Putamen (tissue), 1 donor: Measurements from ENCODE around the gene NR2C2AP.
"Not testable (repeated sequence)": the region's sequence is repeated elsewhere in the genome, so short reads cannot be mapped to it uniquely, and the experiment has no call there.

ENCODE experiments used
- DNase-seq: peaks from one replicate; pipeline ENCODE4 v3.0.0-alpha.2; 2016; ENCODE audit warnings: low spot score

Gene NR2C2AP

DNA sequence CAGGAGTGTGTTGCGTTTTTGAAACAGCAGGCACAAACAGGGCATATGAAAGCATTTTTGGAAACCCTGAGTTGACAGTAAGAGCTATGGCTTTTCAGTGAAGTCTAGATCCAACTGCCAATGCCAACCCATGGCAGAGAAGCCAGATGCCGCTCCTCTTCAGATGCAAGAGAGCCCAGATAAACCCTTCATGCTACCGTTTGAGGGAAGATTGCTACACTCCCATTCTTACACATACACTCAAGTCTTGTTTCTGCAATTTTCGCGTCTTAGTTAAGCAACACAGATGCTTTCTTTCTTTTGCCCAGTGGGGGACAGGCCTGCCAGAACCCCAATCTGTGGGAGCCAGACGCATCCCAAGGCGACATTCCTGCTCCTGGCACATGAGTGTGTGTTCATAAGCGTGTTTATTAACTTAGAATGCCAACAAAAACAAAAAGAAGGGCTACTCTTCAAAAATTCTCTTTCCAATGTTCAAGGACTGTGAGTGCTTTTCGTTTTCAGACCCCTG lies 21.7 kb downstream of the NR2C2AP start:
- DNase-seq: no peak

DNA sequence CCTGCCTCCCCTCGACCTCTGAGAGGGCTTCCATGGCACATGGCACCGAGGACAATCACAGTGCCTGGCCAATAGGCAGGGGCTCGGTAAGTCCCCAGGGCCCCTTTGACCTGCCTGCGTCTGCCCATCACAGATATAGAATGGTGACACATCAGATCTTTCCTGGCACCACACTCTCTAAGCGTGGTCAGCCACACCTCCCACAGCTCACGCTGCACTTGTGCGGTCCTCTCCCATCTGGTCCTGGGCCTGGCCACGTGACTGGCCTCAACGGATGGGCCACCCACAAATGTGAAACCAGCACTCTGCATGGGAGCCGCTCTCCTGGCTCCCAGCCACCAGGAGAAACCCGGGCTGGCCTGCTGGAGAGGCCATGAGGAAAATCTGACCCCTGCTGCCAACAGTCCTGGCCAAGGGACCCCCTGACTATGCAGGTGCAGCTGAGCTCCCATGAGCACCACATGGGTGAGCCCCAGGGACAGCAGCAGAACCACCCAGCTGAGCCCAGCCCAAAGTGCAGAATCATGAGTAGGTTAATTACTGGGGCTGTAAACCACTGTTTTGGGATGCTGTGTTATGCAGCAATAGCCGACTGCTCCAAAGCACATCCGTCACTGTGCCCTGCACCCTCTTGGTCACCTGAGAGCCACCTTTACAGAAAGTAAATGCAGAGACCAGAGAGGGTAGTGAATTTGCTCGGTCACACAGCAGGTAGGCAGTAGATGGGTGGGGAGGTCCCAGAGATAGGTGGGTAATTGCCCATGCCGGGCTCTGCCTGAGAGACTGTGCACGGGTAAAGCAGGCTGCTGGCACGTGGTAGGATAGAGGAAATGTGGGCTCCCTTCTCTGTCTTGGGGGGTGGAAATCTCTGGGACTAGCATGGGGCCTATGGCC lies 23.4 kb downstream of the NR2C2AP start:
- no peak for DNase-seq

DNA sequence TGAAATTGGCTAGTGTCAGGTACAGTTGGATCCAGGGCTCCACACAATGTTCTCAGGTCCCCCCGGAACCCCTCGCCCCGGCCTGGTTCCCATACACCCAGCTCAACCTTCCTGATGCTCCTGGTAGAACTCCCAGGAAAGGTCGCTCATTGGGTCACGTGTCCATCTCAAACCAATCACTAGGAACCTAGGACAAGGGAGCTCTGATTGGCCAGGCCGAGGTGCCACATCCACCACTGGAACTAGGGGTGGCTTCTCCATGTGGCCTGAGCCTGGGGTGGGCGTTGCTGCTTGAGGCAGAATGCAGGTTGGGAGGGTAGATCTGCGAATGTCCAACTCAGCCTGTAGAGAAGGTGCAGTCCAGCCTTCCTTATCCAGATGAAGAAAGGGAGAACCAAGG lies 26.3 kb downstream of the NR2C2AP start:
- DNase-seq: no peak

DNA sequence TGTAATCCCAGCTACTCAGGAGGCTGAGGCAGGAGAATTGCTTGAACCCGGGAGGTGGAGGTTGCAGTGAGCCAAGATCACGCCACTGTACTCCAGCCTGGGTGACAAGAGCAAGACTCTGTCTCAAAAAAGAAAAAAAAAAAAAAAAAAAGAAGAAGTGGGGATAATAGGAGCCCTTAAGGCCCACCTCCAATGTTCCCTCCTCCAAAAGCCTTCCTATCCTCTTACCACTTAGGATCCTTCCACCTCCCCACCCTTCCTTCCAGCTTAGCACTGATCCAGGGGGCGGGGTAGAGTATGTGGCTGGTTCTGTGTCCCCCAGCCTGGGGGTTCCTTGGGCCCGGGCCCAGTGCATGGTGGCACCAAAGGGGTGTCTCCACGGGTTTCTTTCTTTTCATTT lies 30.0 kb downstream of the NR2C2AP start:
- not testable (repeated sequence) for DNase-seq

DNA sequence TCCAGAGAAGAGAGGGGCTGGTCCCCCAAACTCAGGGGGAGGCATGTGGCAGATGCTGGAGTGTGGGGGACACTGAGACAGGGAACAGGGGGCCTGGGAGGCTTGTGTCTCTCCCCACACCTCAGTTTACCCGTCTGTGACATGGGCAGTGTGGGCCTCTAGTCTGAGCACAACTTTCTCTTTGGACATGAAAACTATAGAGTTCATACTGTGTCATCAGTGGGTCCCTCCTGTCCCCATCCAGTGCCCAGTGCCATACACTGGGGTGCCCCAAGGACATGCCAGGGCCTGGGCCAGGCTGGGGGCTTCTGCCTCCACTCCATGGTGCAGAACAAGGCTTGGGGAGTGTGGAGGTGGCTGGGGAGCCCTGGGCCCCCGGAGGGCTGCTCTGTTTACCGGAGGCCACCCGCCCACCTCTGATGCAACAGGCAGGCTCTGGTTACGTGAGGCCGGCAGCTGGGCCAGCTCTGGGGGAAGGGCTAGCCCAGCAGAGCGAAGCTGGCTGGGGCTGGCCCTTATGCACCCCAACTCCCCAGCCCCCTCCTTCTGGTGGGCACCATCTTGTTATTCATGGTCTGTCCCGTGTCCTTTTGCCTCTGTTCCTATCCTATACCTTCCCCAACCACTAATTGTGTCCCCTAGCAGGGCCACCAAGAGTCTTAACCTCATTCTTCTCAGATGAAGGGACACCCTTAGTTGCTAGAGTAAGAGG lies 31.2 kb downstream of the NR2C2AP start:
- DNase-seq: no peak

DNA sequence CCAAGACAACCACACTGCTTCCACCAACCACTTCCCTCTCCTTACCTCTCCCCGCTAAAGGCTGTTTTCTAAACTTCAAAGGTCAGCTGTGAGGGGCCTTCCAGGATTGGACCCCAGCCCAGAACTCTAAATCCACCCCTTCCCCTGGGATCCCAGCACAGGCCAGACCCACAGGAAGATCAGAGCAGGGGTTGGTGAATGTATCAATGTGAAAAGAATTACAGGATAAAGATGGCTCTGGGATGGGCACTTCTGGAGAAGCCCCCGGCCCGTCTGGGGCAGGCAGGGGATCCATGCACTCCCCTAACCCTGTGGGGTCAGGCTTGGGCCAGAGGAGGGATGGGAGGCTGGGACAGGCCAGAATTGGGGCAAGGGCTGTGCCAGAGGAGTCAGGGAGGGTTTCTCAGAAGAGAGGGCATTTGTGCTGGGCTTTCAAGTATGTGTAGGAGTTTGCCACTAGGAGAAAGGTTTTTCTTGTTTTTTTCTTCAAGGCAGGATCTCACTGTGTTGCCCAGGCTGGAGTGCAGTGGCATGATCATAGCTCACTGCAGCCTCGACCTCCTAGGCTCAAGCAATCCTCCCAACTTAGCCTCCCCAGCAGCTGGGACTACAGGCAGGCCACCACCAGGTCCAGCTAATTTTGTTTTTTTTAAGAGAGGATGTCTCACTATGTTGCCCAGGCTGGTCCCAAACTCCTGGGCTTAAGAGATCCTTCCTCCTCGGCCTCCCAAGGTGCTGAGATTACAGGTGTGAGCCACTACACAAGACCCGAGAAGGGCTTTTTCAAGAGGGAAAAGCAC lies 32.1 kb downstream of the NR2C2AP start:
- DNase-seq: no peak

DNA sequence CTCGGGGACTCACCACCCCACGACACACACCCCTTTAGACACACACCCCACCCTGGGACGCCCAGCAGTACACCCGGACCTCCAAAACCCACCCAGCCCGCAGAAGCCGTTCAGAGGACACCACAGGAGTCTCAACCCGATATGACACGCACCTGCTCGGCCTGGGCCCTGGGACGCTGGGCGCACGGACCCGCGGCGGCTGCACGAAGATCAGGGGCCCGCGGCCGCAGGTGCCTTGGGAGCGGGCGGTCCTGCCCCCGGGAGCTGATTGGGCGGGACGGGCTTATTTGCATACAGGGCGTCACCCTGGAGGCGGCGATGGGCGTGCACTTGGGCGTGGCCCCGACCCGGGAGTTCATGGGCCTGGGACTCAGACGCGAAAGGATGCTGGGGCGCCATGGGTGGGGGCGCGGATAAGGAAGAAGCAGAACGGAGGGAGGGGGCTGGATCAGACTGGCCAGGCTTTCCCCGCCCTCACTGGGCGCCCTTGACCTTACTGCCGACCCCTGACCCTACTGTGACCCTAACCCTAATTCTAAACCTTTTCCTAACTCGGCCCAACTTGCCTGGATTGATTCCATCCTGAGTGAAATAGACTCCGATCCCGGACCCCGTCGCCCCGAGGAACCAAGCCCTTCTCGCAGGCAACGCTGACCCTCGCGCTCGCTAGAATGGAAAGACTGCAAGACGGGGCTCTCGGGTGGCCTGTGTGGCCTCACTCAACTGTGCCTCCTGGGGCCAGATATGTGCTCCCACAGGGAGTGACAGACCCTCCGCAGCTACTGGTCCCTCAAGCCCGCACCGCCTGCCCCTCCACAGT lies 33.0 kb downstream of the NR2C2AP start, which contains the start of gene MEF2B:
Gene MEF2B, minus strand, starts transcription at position 211 of the 820 bp plus-strand sequence. CDS start 19,528 bp downstream, outside the sequence.
- no peak for DNase-seq

DNA sequence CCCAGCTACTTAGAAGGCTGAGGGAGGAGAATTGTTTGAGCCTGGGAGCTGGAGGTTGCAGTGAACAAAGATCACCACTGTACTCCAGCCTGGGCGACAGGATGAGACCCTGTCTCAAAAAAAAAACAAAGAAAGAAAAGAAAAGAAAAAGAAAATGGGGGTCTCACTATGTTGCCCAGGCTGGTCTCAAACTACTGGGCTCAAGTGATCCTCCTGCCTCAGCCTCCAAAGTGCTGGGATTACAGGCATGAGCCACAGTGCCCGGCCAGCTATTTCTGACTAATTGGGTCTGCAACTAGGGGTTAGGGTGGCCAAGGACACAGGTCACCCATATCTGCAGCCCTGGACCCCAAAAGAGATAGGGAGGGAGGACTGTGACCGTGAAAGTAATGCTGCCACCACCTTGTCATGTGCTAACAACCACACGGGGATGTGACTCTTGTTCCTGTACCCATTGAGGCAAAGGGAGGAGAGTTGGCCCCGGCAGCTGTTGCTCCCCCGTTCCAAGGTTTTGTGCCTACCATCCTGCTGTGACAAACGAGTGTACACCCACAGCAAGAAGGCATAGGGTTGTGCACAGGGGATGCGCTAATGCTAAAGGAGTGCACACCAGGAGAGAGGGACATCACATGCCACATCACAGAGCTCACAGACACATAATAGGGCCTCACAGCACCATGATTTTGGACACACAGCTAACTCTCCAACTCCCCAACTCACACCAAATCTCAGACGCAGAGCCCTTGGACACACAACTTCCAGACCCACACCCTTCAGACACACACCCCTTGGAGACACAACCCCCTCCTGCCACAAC lies 33.8 kb downstream of the NR2C2AP start:
- no peak for DNase-seq

DNA sequence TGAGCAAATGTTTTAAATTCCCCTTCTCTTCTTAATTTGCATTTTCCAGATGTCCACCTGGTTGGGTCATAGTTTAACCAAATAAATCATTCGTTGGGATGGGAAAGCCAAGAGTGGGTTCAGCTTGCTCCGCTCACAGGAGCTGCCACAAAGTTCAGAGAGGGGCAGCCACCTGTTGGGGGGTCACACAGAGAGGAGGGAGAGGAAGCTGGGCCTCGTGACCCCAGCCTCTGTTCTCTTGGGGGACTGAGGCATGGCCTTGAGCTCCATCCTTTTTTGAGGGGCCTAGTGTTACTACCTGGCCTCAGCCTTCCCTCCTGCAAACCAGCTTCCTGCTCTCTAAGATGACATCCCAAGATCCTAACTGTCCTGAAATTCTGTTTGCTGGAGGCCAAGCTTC lies 35.6 kb downstream of the NR2C2AP start:
- DNase-seq: no peak

DNA sequence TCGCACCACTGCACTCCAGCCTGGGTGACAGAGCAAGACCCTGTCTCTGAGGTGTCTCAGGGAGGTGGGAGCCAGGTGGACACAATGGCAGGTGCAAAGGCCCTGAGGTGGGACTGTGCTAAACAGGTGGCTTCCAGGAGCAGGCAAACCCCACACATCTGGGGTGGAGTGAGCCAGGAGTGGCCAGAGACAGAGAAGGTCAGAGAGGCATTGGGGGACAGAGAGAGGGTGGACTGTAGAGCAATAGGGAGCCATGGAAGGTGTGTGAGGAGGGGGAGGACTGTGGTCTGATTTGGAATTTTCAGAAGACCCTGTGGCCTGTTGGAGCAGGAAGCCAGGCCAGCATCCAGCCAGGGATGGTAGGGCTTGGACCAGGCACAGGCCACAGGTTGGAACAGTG lies 37.8 kb downstream of the NR2C2AP start:
- no peak for DNase-seq

DNA sequence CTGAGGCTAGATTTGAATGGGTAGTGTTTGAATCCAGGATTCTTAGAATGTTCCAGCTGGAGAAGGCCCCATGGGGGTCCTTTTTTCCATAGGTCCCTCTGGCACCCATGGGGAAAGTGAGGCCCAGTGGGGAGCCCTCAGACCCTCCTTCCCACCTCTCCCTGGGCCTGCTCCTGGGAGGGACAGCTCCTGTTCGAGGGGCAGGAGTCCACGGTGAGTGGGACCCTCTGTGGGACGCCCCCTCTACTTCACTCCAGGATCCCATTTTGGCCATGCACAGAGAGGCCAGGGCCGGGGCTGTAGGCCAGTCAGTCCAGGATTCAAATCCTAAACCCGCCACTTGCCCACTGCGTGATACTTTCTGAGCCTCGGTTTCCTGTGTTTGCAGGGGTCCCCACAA lies 40.7 kb downstream of the NR2C2AP start:
- no peak for DNase-seq

DNA sequence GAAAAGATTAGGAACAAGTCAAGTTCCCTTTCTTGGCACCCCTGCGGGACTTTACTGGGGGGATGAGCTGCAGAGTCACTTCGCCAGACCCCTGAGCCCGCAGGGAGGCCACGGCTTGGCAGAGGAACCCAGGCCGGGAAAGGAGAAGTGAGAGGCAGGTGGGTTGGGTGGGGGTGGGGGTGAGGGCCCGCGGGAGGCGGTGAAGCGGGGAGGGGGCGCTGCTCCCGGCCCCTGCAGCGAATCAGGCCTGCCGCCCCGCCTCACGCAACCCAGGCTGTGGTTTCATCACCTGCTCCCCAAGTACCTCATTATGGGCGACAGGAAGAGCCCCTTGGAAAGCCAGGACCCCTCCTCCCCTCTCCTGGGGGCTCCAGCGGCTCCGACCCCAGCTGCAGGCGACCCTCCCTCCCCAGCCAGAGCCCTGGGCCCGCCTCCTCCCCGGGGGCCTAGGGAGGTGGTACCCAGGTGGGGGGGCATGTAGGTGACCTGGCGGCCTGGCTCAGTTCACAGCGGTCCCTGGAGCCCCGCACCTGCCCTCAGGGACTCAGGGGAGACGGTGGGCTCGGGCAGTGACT lies 42.7 kb downstream of the NR2C2AP start:
- DNase-seq: no peak

DNA sequence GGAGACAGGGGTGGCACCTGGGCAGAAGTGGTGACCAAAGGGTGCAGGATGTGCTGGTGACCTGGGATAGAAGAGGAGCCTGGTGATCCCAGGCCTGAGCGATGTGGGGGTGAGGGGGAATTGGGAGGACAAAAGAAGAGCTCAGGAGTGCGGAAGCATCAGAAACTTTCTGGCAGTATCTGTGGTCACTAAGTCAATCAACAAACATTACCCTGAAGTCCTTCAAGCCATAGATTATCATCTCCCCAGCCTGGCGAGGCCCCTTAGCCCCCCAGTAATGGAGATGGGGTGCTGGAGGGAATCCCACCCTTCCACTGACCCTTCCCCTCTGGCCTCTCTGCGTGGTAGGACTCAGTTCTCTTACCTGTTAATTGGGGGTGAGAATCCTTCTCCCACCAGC lies 43.7 kb downstream of the NR2C2AP start:
- no peak for DNase-seq

DNA sequence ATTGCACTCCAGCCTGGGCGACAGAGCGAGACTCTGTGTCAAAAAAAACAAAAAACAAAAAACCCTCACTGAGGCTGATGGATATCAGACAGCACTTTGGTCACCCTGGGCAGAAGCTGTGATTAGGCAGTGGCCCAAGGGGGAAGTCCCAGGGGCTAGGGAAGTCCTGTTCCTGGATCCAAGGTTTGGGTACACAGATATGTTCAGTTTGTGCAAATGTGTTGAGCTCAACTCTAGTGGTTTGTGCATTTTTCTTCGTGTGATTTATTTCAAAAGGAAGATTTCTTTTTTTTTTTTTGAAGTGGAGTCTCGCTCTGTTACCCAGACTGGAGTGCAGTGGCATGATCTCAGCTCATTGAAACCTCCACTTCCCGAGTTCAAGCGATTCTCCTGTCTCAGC lies 45.4 kb downstream of the NR2C2AP start:
- no peak for DNase-seq

DNA sequence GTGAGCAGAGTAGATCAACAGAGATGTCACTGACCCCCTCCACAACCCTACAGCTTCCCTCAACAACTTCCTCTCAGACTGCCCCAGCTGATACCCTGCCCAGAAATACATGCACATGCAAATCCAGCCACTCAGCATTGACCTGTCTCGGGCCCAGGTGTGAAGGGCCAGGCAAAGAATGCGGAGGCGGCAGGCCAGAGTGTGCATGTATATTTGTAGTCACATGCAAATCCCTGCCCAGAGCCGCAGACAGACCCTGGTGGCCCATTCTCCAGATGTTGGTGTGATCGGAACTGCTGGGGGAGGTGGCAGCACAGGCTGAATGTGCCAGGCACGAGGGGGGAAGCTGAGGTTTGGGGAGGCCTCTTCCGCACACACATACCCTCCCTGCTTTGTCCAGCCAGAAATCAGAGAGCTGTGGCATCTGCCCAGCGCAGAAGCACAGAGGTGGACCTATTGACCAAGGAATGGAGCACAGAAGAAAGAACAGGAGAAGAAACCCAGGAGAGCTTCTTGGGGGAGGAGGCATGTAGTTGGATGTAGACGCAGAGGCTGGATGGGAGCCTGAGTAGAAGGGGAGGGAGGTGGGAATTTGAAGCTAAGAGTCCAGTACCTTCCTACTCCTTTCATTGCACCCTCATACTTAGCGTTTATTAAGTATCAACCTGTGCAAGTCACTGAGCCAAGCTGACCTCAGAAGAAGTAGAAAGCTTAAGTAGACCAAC lies 47.6 kb downstream of the NR2C2AP start:
- DNase-seq: no peak

DNA sequence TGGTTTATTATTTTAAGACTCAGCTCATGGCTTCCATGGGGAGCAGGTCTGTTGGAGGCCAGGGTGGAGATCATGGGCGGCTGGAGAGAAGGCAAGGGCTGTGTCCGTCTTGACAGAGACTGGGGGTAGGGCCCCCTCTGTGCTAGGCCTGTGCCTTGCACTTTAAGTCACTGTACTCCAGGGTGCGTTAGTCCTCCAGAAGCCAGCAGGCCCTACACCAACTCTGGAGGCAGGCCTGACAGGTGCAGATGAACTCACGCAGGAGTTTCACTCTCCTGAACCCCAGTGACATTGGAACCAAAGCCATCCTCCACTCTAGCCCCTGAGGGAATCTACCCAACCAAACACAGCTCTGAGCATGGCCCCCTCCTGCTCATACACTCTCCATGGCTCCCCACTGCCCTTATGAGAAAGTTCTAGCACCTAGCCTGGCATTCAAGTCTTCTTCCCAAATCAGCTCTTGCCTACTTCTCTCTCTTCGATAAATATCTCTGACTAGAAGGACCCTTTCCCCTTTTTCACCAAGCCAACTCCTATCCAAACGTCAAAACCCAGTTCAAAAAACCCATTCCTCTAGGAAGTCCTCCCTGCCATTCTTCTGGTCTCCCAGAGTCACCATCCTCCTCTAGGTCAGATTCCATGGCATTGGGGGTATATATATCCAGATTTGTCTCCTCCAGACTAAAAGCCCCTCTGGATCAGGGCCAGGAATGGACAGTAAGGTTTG lies 48.3 kb downstream of the NR2C2AP start:
- DNase-seq: no peak

DNA sequence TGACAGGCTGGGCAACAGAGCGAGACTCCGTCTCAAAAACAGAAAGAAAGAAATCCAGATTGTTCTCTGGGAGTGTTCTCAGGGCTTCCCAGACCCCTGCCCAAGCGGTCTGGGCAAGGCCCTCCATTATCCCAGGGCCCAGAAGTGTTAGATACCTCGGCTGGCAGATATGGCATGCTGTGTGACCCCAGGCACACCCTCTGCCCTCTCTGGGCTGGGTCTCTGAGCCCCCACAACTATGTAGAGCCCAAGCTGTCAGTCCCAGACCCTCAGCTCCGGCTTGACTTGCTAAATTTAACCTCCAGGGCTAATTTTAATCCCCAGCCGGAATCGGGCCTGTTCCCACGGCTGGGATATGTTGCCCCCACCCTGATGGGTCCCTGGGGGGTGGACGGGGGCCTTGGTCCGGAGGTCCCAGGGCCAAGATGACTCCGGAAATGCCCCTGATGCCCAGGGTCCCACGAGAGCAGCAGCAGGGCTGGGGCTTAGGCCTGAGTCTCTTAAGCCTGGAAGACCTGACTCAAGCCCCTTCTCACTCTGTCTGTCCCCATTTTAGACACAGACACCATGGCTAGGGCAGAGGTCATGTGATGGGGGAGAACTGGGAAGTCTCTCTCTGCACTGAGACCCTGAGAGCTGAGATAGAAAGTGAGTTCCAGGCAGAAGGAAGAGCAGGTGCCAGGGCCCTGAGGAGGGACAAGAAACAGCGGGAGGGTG lies 50.4 kb downstream of the NR2C2AP start:
- no peak for DNase-seq

DNA sequence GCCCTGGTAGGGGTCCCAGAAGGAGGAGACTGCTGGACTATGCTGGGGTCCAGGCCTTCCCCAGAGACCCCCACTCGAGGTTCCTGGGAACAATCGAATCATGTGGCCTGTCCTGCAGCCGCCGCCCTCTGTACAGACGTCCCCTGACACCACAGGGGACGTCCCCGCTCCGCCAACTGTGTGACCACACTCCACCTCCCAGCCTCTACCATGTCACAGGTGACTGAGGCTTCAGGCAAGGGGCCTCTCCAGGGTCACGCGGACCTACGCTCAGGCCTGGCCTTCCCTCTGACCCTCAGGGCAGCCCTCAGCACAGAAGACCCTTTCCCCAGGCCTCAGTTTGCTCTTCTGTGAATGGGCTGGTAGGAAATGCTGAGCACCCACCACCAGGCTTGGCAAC lies 51.8 kb downstream of the NR2C2AP start:
- DNase-seq: no peak
